GM23338 (cell line): ENCODE results near the gene USP3. TPM values are rescaled to one million over a fixed set of nuclear protein-coding genes. Genes with fewer than 3 reads are reported as not detected.
A peak's percentile ranks its signal among the peaks of the same experiment; 100 is the strongest.

Experiments
- ATAC-seq: fragments of 200-7000 bp; cut with Tn5 transposase; 3 replicates; pipeline ENCODE4 v1.9.1; 2020
- DNase-seq: peaks from one replicate; pipeline ENCODE4 v3.0.0-alpha.2; 2015; ENCODE audit warnings: low spot score
- H2AFZ ChIP-seq: fragments of 200-600 bp; sonication (generic); 2 replicates; pipeline ENCODE4 v1.8.0; 2016; ENCODE audit warnings: antibody characterized with exemption, mild to moderate bottlenecking, moderate library complexity
- H3F3A ChIP-seq: fragments of 200-600 bp; sonication (generic); replicated peaks from 2 replicates; pipeline ENCODE4 v1.8.0; 2017; ENCODE audit warnings: antibody characterized with exemption, mixed run types, low read depth
- H3K27ac ChIP-seq: fragments of 200-600 bp; sonication (generic); 2 replicates; pipeline ENCODE4 v1.6.1; 2016; ENCODE audit warnings: low read depth
- H3K27me3 ChIP-seq: fragments of 200-600 bp; sonication (generic); 2 replicates; pipeline ENCODE4 v1.8.0; 2016; ENCODE audit warnings: mild to moderate bottlenecking, mixed run types, moderate library complexity; ENCODE audit not compliant: insufficient read depth
- H3K36me3 ChIP-seq: fragments of 200-600 bp; sonication (generic); 2 replicates; pipeline ENCODE4 v1.8.0; 2016; ENCODE audit warnings: mild to moderate bottlenecking; ENCODE audit not compliant: insufficient read depth
- H3K4me1 ChIP-seq: fragments of 200-600 bp; sonication (generic); 2 replicates; pipeline ENCODE4 v1.8.0; 2016; ENCODE audit warnings: mild to moderate bottlenecking, moderate library complexity; ENCODE audit not compliant: insufficient read depth
- H3K4me2 ChIP-seq: fragments of 200-600 bp; sonication (generic); 2 replicates; pipeline ENCODE4 v1.7.1; 2017; ENCODE audit warnings: mixed run types
- H3K4me3 ChIP-seq: fragments of 200-600 bp; sonication (generic); 2 replicates; pipeline ENCODE4 v1.6.1; 2016; ENCODE audit warnings: mixed run types
- H3K79me2 ChIP-seq: fragments of 200-600 bp; sonication (generic); replicated peaks from 2 replicates; pipeline ENCODE4 v1.8.0; 2017; ENCODE audit warnings: mild to moderate bottlenecking; ENCODE audit not compliant: insufficient read depth
- H3K9me2 ChIP-seq: fragments of 200-600 bp; sonication (generic); 2 replicates; pipeline ENCODE4 v1.8.0; 2017; ENCODE audit not compliant: insufficient read depth
- H4K20me1 ChIP-seq: fragments of 200-600 bp; sonication (generic); replicated peaks from 2 replicates; pipeline ENCODE4 v1.8.0; 2017; ENCODE audit warnings: mild to moderate bottlenecking; ENCODE audit not compliant: insufficient read depth
- H3K27ac Mint-ChIP-seq: 2 replicates; pipeline ENCODE4 v1.8.0; 2020; ENCODE audit warnings: inconsistent platforms, mild to moderate bottlenecking, moderate library complexity, mixed read lengths
- H3K27me3 Mint-ChIP-seq: 3 replicates; pipeline ENCODE4 v1.8.0; 2022; ENCODE audit warnings: low read depth, mild to moderate bottlenecking, moderate library complexity, mixed read lengths, inconsistent platforms; ENCODE audit not compliant: insufficient read depth, poor library complexity
- H3K36me3 Mint-ChIP-seq: 3 replicates; pipeline ENCODE4 v1.8.0; 2021; ENCODE audit warnings: low read depth, mild to moderate bottlenecking, inconsistent platforms, moderate library complexity, mixed read lengths
- H3K4me1 Mint-ChIP-seq: 3 replicates; pipeline ENCODE4 v1.8.0; 2020; ENCODE audit warnings: mild to moderate bottlenecking, inconsistent platforms, mixed read lengths
- H3K4me3 Mint-ChIP-seq: 3 replicates; pipeline ENCODE4 v1.8.0; 2021; ENCODE audit warnings: moderate library complexity, mild to moderate bottlenecking, inconsistent platforms, mixed read lengths
- H3K9me3 Mint-ChIP-seq: 3 replicates; pipeline ENCODE4 v1.8.0; 2020; ENCODE audit warnings: moderate library complexity, mild to moderate bottlenecking, inconsistent platforms, mixed read lengths
- CREB1 ChIP-seq: fragments of 250-450 bp; sonication (Bioruptor Pico); IDR thresholded peaks from 2 replicates; pipeline ENCODE4 v1.5.0; 2020; ENCODE audit warnings: low read depth, mild to moderate bottlenecking, moderate library complexity
- EZH2 ChIP-seq: fragments of 200-600 bp; sonication (generic); IDR thresholded peaks from one replicate; pipeline ENCODE4 v1.8.0; 2017; ENCODE audit warnings: antibody characterized with exemption, mild to moderate bottlenecking, low read depth; ENCODE audit not compliant: unreplicated experiment
- EZH2phosphoT487 ChIP-seq: fragments of 200-600 bp; sonication (generic); IDR thresholded peaks from one replicate; pipeline ENCODE4 v1.8.1; 2018; ENCODE audit warnings: antibody characterized with exemption; ENCODE audit not compliant: unreplicated experiment
- JUNB ChIP-seq: IDR thresholded peaks from one replicate; pipeline ENCODE4 v1.6.1; 2016; ENCODE audit warnings: antibody characterized with exemption; ENCODE audit not compliant: unreplicated experiment
- NANOG ChIP-seq: IDR thresholded peaks from 2 replicates; pipeline ENCODE4 v1.6.1; 2016; ENCODE audit warnings: antibody characterized with exemption, borderline replicate concordance
- POLR2AphosphoS5 ChIP-seq: IDR thresholded peaks from 2 replicates; pipeline ENCODE4 v1.6.1; 2016; ENCODE audit warnings: antibody characterized with exemption, low read depth
- STAT1 ChIP-seq: IDR thresholded peaks from one replicate; pipeline ENCODE4 v1.6.1; 2016; ENCODE audit warnings: antibody characterized with exemption; ENCODE audit not compliant: unreplicated experiment
- ZNF114 ChIP-seq: fragments of 250-450 bp; sonication (Bioruptor Pico); IDR thresholded peaks from 2 replicates; pipeline ENCODE4 v1.5.0; 2020; ENCODE audit warnings: mild to moderate bottlenecking, moderate library complexity
- ZNF331 ChIP-seq: fragments of 250-450 bp; sonication (Bioruptor Pico); IDR thresholded peaks from 2 replicates; pipeline ENCODE4 v1.5.0; 2020; ENCODE audit warnings: low read depth, mild to moderate bottlenecking, moderate library complexity
- polyA plus RNA-seq: library from polyadenylated mRNA; unstranded; fragments of >200 nt; fragmentation: Nextera tagmentation; extraction: Ambion mirVana; gene quantifications from 2 replicates; pipeline ENCODE4 v1.2.1, GENCODE V29; 2016
- total RNA-seq: library from RNA; depleted of rRNA; stranded (reverse); fragments of >200 nt; shearing (Covaris generic); gene quantifications from 2 replicates; pipeline ENCODE4 v1.2.3, GENCODE V29; 2014
- TF ChIP-seq, protein P1 (sequence below), 2 experiments: fragments of 200-600 bp in 1 of 2; sonication (generic) in 1 of 2; conservative IDR thresholded peaks; 2 replicates each; pipeline versions ENCODE4 v1.5.1 to v1.6.1; 2016 to 2017; ENCODE audit warnings: antibody characterized with exemption in 2 of 2, low read depth in 2 of 2, mild to moderate bottlenecking in 2 of 2, moderate library complexity in 1 of 2
- TF ChIP-seq, protein P2 (sequence below): IDR thresholded peaks from one replicate; pipeline ENCODE4 v1.6.1; 2018; ENCODE audit warnings: antibody characterized with exemption; ENCODE audit not compliant: unreplicated experiment
- TF ChIP-seq, protein P3 (sequence below): fragments of 250-450 bp; sonication (Bioruptor Pico); IDR thresholded peaks from 2 replicates; pipeline ENCODE4 v1.5.0; 2020; ENCODE audit warnings: mild to moderate bottlenecking, moderate library complexity
- TF ChIP-seq, protein P4 (sequence below): IDR thresholded peaks from 2 replicates; pipeline ENCODE4 v1.6.1; 2016; ENCODE audit warnings: antibody characterized with exemption

USP3 gene
- total and polyA plus RNA-seq, 2 experiments from 2014 or later, result 9.7 to 9.9 TPM

DNA sequence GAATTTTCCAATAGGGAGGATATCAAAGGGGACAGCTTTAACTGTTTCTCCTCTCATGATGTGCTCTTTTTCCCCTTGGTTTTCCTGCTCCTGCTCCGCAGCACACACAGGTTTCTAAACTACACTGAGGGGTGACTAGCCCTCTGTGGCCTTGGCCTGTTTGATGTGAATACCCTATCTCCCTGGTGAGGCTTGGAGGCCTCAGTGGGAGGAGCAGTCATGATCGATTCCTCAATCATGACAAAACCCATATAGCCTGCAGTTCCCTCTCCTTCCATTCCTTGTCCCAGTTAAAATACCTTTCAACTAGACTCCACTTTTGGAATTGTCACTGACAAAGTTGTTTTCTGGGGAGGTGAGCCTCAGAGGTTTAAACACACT lies 24.0 kb upstream of the USP3 start:
- Histone ChIP-seq H3K4me1 (peaks cover 21% of the 10 kb centered on the region), H3K4me2 (no peak overlapping the region), H3K4me3 (no peak overlapping the region), H3K27ac (no peak overlapping the region), H2AFZ (0 out of 2 replicates have a peak overlapping the region, but pooled peaks have one; percentile 47), H3K9me2 (no peaks in the 10 kb centered on the region), H3F3A (no peaks in the 10 kb centered on the region), H3K36me3 (no peaks in the 10 kb centered on the region), H4K20me1 (no peaks in the 10 kb centered on the region), H3K27me3 (no peaks in the 10 kb centered on the region), H3K79me2 (no peaks in the 10 kb centered on the region)
- ATAC-seq (no peak), DNase-seq (no peak)
- Mint-ChIP-seq H3K27ac (no peak overlapping the region), H3K4me3 (no peak overlapping the region), H3K27me3 (peaks cover 6% of the 10 kb centered on the region), H3K4me1 (peaks cover 42% of the 10 kb centered on the region), H3K9me3 (peaks cover 10% of the 10 kb centered on the region; the same call in 2 of the 3 replicates), H3K36me3 (peaks cover 6% of the 10 kb centered on the region; the same call in 2 of the 3 replicates)
- no peak for TF ChIP-seq ZNF114 (CRISPR knock-in tag)
- TF ChIP-seq, protein P1, sequence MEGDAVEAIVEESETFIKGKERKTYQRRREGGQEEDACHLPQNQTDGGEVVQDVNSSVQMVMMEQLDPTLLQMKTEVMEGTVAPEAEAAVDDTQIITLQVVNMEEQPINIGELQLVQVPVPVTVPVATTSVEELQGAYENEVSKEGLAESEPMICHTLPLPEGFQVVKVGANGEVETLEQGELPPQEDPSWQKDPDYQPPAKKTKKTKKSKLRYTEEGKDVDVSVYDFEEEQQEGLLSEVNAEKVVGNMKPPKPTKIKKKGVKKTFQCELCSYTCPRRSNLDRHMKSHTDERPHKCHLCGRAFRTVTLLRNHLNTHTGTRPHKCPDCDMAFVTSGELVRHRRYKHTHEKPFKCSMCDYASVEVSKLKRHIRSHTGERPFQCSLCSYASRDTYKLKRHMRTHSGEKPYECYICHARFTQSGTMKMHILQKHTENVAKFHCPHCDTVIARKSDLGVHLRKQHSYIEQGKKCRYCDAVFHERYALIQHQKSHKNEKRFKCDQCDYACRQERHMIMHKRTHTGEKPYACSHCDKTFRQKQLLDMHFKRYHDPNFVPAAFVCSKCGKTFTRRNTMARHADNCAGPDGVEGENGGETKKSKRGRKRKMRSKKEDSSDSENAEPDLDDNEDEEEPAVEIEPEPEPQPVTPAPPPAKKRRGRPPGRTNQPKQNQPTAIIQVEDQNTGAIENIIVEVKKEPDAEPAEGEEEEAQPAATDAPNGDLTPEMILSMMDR (conservative IDR thresholded peaks at IDR 0.05; ENCODE audit: low read depth in 2 of 2), result no peak
- no peak for TF ChIP-seq ZNF331 (CRISPR knock-in tag)
- no peak for TF ChIP-seq EZH2phosphoT487
- TF ChIP-seq, protein P2, sequence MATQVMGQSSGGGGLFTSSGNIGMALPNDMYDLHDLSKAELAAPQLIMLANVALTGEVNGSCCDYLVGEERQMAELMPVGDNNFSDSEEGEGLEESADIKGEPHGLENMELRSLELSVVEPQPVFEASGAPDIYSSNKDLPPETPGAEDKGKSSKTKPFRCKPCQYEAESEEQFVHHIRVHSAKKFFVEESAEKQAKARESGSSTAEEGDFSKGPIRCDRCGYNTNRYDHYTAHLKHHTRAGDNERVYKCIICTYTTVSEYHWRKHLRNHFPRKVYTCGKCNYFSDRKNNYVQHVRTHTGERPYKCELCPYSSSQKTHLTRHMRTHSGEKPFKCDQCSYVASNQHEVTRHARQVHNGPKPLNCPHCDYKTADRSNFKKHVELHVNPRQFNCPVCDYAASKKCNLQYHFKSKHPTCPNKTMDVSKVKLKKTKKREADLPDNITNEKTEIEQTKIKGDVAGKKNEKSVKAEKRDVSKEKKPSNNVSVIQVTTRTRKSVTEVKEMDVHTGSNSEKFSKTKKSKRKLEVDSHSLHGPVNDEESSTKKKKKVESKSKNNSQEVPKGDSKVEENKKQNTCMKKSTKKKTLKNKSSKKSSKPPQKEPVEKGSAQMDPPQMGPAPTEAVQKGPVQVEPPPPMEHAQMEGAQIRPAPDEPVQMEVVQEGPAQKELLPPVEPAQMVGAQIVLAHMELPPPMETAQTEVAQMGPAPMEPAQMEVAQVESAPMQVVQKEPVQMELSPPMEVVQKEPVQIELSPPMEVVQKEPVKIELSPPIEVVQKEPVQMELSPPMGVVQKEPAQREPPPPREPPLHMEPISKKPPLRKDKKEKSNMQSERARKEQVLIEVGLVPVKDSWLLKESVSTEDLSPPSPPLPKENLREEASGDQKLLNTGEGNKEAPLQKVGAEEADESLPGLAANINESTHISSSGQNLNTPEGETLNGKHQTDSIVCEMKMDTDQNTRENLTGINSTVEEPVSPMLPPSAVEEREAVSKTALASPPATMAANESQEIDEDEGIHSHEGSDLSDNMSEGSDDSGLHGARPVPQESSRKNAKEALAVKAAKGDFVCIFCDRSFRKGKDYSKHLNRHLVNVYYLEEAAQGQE, result no peak
- no peak for TF ChIP-seq JUNB
- TF ChIP-seq, protein P3, sequence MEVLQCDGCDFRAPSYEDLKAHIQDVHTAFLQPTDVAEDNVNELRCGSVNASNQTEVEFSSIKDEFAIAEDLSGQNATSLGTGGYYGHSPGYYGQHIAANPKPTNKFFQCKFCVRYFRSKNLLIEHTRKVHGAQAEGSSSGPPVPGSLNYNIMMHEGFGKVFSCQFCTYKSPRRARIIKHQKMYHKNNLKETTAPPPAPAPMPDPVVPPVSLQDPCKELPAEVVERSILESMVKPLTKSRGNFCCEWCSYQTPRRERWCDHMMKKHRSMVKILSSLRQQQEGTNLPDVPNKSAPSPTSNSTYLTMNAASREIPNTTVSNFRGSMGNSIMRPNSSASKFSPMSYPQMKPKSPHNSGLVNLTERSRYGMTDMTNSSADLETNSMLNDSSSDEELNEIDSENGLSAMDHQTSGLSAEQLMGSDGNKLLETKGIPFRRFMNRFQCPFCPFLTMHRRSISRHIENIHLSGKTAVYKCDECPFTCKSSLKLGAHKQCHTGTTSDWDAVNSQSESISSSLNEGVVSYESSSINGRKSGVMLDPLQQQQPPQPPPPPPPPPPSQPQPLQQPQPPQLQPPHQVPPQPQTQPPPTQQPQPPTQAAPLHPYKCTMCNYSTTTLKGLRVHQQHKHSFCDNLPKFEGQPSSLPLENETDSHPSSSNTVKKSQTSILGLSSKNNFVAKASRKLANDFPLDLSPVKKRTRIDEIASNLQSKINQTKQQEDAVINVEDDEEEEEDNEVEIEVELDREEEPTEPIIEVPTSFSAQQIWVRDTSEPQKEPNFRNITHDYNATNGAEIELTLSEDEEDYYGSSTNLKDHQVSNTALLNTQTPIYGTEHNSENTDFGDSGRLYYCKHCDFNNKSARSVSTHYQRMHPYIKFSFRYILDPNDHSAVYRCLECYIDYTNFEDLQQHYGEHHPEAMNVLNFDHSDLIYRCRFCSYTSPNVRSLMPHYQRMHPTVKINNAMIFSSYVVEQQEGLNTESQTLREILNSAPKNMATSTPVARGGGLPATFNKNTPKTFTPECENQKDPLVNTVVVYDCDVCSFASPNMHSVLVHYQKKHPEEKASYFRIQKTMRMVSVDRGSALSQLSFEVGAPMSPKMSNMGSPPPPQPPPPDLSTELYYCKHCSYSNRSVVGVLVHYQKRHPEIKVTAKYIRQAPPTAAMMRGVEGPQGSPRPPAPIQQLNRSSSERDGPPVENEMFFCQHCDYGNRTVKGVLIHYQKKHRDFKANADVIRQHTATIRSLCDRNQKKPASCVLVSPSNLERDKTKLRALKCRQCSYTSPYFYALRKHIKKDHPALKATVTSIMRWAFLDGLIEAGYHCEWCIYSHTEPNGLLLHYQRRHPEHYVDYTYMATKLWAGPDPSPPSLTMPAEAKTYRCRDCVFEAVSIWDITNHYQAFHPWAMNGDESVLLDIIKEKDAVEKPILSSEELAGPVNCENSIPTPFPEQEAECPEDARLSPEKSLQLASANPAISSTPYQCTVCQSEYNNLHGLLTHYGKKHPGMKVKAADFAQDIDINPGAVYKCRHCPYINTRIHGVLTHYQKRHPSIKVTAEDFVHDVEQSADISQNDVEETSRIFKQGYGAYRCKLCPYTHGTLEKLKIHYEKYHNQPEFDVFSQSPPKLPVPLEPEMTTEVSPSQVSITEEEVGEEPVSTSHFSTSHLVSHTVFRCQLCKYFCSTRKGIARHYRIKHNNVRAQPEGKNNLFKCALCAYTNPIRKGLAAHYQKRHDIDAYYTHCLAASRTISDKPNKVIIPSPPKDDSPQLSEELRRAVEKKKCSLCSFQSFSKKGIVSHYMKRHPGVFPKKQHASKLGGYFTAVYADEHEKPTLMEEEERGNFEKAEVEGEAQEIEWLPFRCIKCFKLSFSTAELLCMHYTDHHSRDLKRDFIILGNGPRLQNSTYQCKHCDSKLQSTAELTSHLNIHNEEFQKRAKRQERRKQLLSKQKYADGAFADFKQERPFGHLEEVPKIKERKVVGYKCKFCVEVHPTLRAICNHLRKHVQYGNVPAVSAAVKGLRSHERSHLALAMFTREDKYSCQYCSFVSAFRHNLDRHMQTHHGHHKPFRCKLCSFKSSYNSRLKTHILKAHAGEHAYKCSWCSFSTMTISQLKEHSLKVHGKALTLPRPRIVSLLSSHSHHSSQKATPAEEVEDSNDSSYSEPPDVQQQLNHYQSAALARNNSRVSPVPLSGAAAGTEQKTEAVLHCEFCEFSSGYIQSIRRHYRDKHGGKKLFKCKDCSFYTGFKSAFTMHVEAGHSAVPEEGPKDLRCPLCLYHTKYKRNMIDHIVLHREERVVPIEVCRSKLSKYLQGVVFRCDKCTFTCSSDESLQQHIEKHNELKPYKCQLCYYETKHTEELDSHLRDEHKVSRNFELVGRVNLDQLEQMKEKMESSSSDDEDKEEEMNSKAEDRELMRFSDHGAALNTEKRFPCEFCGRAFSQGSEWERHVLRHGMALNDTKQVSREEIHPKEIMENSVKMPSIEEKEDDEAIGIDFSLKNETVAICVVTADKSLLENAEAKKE (CRISPR knock-in tag), result no peak
- TF ChIP-seq CREB1, result no peak
- TF ChIP-seq EZH2, result no peak
- no peak for TF ChIP-seq POLR2AphosphoS5
- TF ChIP-seq, protein P4, sequence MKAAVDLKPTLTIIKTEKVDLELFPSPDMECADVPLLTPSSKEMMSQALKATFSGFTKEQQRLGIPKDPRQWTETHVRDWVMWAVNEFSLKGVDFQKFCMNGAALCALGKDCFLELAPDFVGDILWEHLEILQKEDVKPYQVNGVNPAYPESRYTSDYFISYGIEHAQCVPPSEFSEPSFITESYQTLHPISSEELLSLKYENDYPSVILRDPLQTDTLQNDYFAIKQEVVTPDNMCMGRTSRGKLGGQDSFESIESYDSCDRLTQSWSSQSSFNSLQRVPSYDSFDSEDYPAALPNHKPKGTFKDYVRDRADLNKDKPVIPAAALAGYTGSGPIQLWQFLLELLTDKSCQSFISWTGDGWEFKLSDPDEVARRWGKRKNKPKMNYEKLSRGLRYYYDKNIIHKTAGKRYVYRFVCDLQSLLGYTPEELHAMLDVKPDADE, result no peak
- TF ChIP-seq NANOG, result no peak
- TF ChIP-seq STAT1, result no peak
